Natural killer cell treated with Interleukin-12 subunit alpha and Interleukin-12 subunit beta and Interleukin-15 and Interleukin-18, amount 100 ng/mL, for 72 hours (primary cell): ENCODE results near the gene KIRREL3. TPM values are rescaled to one million over a fixed set of nuclear protein-coding genes. Genes with fewer than 3 reads are reported as not detected.

Source experiments
- ATAC-seq, 2 donors: fragments of 150-1000 bp; cut with Tn5 transposase in 1 of 2; sonication (Bioruptor Pico), chemical (Tn5 transposase) in 1 of 2; 2 replicates each; pipeline ENCODE4 v1.10.0; 2021
- DNase-seq: peaks from one replicate; pipeline ENCODE4 v3.0.0; 2022; ENCODE audit warnings: low spot score
- H3K27ac Mint-ChIP-seq, 2 donors: 1 replicate in 1 of 2; 2 replicates in 1 of 2; pipeline ENCODE4 v1.8.0; 2022; ENCODE audit warnings: mixed read lengths in 2 of 2, mild to moderate bottlenecking in 1 of 2, moderate library complexity in 1 of 2
- H3K27me3 Mint-ChIP-seq, 2 donors: 1 replicate in 1 of 2; 2 replicates in 1 of 2; pipeline ENCODE4 v1.8.0; 2022; ENCODE audit warnings: mixed read lengths in 2 of 2
- H3K36me3 Mint-ChIP-seq: one replicate; pipeline ENCODE4 v1.8.0; 2022; ENCODE audit warnings: mixed read lengths
- H3K4me1 Mint-ChIP-seq, 2 donors: 1 replicate in 1 of 2; 2 replicates in 1 of 2; pipeline ENCODE4 v1.8.0; 2022; ENCODE audit warnings: low read depth in 2 of 2, mixed read lengths in 2 of 2, mild to moderate bottlenecking in 1 of 2
- H3K4me3 Mint-ChIP-seq: one replicate; pipeline ENCODE4 v1.8.0; 2022; ENCODE audit warnings: mixed read lengths
- H3K9me3 Mint-ChIP-seq: 2 replicates; pipeline ENCODE4 v1.8.0; 2022; ENCODE audit warnings: mixed read lengths
- total RNA-seq, 2 donors: library from RNA; stranded (reverse); gene quantifications; one replicate each; pipeline ENCODE4 v1.2.3, GENCODE V29; 2022

Gene KIRREL3
- total RNA-seq, 2 donors from 2014 or later = not detected

DNA sequence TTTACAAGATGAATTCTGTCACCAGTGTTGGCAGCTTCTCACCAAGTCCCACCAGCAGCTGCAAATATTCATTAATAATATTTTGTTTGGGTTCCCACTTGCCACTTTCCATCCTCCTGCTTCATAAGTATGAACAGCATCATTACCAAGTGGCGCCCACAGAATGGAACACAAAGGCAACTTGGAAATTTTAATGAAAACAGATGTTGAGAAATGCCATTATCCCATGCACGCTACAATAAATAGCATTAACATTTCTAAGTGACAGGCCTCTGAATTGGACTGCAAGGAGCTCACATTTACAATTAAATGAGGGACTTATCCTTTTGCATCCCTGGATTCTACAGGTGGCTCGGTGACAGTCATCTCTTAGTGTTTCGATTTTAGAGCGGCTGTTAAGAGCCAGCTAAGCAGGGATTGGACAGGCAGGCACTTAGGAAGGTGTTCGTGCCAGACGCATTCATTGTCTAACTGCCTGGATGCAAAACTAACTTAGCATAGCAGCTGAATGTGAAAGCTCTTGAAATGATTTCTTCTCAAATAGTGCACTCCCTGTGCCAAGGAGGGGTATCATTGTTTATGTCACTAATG lies 170.3 kb downstream of the KIRREL3 start:
- H3K36me3 Mint-ChIP-seq = no peaks in the 10 kb centered on the region

DNA sequence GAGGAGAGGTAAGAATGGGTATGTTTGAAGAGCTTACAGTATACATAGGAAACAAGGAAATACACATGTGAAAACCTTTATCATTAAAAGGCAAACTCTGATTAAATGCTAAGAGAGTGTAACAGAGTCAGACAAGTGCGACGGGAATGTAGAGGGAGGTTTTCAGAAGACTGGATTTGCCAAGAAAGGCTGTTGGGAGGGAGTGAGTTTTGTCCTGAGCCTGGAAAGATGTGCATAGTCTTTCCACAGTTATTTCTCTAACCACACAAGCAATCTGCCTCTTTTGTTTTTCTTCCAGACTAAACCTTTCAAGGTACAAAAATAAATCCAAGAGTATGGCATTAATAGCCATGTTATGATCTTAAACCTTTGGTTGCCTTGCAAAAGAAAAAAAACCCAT lies 170.9 kb downstream of the KIRREL3 start:
- no peak for DNase-seq
- H3K27me3 Mint-ChIP-seq = peaks cover 21 to 29% of the 10 kb centered on the region in 2 donors
- no peak overlapping the region for H3K27ac Mint-ChIP-seq
- H3K4me3 Mint-ChIP-seq = no peak overlapping the region
- no peak for ATAC-seq
- no peaks in the 10 kb centered on the region for H3K9me3 Mint-ChIP-seq
- H3K36me3 Mint-ChIP-seq = no peaks in the 10 kb centered on the region
- no peaks in the 10 kb centered on the region for H3K4me1 Mint-ChIP-seq

More for the DNA sequence above, 170.3 kb downstream of the KIRREL3 start:
- no peak for DNase-seq
- Mint-ChIP-seq H3K9me3 (no peaks in the 10 kb centered on the region), H3K27me3 (peaks cover 21 to 32% of the 10 kb centered on the region in 2 donors), H3K4me1 (no peaks in the 10 kb centered on the region), H3K4me3 (no peak overlapping the region), H3K27ac (no peak overlapping the region)
- ATAC-seq = no peak

DNA sequence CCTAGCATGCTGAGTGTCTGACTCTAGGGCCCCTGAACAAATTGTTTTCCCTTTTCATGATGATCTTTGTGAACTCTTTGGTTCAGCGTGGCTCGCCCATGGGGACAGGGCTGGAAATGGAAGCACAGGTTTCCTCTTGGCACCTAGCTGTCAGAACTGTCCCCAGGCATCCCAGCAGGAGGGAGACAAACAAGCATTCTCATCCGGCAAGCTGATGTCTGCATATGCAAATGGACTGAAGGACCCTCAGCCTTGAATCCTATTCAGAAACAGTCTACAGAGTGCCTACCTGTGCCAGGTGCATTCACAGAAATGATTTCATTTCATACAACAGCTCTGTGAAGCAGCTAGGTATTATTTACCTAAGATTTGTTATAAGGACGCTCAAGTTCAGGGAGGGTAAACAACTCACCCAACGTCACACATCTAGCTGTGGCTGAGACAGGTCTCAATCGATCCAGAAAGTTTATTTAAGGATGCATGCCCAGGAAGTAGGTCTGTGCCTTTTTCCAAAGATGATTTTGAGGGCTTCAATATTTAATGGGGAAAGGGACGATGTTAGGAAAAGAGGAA lies 176.4 kb downstream of the KIRREL3 start:
- Mint-ChIP-seq H3K9me3 (no peaks in the 10 kb centered on the region), H3K4me3 (no peak overlapping the region), H3K27me3 (peaks cover 23 to 34% of the 10 kb centered on the region in 2 donors), H3K36me3 (no peaks in the 10 kb centered on the region), H3K27ac (no peak overlapping the region), H3K4me1 (no peaks in the 10 kb centered on the region)
- ATAC-seq (no peak), DNase-seq (no peak)

DNA sequence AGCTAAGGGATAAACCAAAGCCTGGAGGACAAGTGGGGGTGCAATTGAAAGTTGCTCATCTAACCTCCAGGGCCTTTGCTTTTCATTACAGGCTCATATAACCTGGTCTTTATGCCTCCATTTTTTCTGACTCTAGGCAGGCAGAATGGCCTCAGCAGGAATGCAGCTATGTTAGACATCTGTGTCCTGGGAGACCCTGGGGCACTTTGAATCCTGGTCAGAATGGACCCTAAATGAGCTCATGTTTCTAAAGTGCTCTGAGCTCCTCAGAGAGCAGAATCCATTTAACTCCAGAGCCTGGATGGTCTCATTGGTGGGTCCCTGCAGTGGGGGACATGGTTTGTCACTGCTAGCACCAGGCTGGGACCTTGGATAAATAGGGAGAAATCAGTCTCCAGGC lies 177.3 kb downstream of the KIRREL3 start:
- Mint-ChIP-seq H3K27ac (no peak overlapping the region), H3K4me3 (no peak overlapping the region), H3K9me3 (no peaks in the 10 kb centered on the region), H3K4me1 (no peaks in the 10 kb centered on the region), H3K36me3 (no peaks in the 10 kb centered on the region), H3K27me3 (peaks cover 18 to 43% of the 10 kb centered on the region in 2 donors)
- no peak for ATAC-seq
- no peak for DNase-seq

DNA sequence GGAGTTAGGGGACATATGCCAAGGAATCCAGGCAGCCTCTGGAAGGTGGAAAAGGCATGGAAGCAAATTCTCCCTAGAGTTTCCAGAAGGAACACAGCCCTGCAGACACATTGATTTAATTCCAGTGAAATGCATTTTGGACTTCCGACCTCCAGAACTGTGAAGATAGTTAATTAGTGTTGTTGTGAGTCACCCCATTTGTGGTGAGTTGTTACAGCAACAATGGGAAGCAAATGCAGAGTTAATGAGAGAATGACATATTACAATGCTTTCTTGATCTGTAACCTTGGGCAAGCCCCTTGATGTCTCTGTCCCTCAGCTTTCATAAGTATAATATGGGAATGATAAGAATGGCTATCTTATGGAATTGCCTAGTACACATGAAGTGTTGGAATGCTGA lies 178.7 kb downstream of the KIRREL3 start:
- no peak for DNase-seq
- no peak overlapping the region for H3K4me3 Mint-ChIP-seq
- peaks cover 0 to 3% of the 10 kb centered on the region in 2 donors for H3K4me1 Mint-ChIP-seq
- H3K9me3 Mint-ChIP-seq = no peaks in the 10 kb centered on the region
- H3K27me3 Mint-ChIP-seq = peaks cover 23 to 54% of the 10 kb centered on the region in 2 donors
- no peak overlapping the region for H3K27ac Mint-ChIP-seq
- ATAC-seq = no peak
- H3K36me3 Mint-ChIP-seq = no peaks in the 10 kb centered on the region

GRCh38 chr11:126819194-126819593 lies 181.4 kb downstream of the KIRREL3 start:
- no peaks in the 10 kb centered on the region for H3K36me3 Mint-ChIP-seq
- ATAC-seq = peak in 1 of 2 donors; percentile 33
- H3K4me1 Mint-ChIP-seq = peaks cover 0 to 6% of the 10 kb centered on the region in 2 donors
- no peak overlapping the region for H3K27ac Mint-ChIP-seq
- no peak for DNase-seq
- H3K4me3 Mint-ChIP-seq = no peak overlapping the region
- no peaks in the 10 kb centered on the region for H3K9me3 Mint-ChIP-seq
- peaks cover 16 to 42% of the 10 kb centered on the region in 2 donors for H3K27me3 Mint-ChIP-seq

DNA sequence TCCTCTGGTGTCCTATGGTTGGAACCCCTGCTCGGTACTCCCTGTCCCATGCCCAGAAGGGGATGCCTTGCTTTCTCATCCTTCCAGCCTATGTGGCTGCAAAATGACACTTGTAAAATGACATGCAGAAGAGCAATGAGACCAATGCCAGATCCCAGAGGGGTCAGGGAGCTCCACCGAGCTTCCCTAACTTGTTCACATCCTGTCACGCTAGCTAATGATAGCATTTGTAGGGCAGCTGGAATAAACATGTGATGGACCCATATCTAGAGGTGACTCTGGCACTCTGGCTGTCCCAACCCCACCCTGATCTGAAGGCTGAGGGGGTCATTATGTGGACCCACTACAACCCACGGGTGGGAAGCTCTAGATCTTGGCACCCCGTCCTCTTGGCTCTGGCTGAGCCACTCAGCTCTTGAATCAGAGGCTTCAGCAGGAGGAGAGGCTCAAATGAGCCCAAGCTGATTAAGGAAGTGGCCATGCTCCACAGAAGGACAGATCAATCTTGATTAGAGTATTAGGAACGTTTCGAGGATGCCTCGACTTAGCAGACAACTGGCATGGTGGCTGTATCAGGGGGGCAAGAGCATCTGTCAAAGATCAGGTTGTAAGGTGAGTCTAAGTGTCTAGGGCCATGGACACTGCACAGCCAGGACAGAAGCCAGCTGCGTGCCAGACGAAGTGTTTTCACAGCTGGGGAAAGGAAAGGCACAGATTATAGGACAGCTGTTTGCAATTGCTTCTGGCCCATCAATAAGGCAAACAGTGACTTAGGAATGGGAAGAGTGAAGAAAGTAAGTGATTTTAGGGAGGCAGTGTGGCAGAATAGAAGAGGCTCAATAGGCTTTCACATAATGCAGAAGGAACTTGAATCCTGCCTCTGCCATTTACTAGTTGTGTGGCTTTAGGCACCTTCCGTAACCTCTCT lies 182.8 kb downstream of the KIRREL3 start:
- Mint-ChIP-seq H3K4me3 (no peak overlapping the region), H3K27ac (no peak overlapping the region), H3K9me3 (no peaks in the 10 kb centered on the region), H3K27me3 (peaks cover 20 to 47% of the 10 kb centered on the region in 2 donors), H3K4me1 (peaks cover 0 to 6% of the 10 kb centered on the region in 2 donors), H3K36me3 (no peaks in the 10 kb centered on the region)
- DNase-seq (no peak), ATAC-seq (no peak)

GRCh38 chr11:126817096-126817495 lies 183.5 kb downstream of the KIRREL3 start:
- Mint-ChIP-seq H3K36me3 (no peaks in the 10 kb centered on the region), H3K4me1 (peaks cover 0 to 6% of the 10 kb centered on the region in 2 donors), H3K9me3 (no peaks in the 10 kb centered on the region), H3K27ac (no peak overlapping the region), H3K27me3 (peaks cover 20 to 47% of the 10 kb centered on the region in 2 donors), H3K4me3 (no peak overlapping the region)
- DNase-seq (no peak), ATAC-seq (no peak)

GRCh38 chr11:126816645-126817044 lies 183.9 kb downstream of the KIRREL3 start:
- H3K4me1 Mint-ChIP-seq = peaks cover 0 to 6% of the 10 kb centered on the region in 2 donors
- H3K4me3 Mint-ChIP-seq = no peak overlapping the region
- DNase-seq = no peak
- no peak overlapping the region for H3K27ac Mint-ChIP-seq
- peaks cover 20 to 45% of the 10 kb centered on the region in 2 donors for H3K27me3 Mint-ChIP-seq
- H3K36me3 Mint-ChIP-seq = no peaks in the 10 kb centered on the region
- no peak for ATAC-seq
- H3K9me3 Mint-ChIP-seq = no peaks in the 10 kb centered on the region

DNA sequence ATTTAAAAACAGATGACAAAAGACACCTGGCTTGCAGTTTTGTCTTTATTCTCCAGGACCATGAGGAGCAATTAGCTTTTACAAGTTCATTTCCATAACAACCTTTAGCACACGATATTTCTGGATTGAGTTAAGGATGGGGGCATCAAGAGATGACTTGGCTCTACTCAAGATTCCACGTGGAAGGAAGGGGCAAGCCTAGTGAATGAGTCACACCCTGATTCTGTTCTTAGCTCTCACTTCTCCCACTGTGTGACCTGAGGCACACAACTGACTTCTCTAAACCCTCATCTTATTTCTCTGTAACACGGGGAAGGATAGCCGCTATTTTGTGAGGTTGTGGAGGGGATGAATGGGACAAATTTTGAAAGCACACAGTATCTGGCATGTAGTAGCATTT lies 185.5 kb downstream of the KIRREL3 start:
- no peak for ATAC-seq
- no peaks in the 10 kb centered on the region for H3K9me3 Mint-ChIP-seq

DNA sequence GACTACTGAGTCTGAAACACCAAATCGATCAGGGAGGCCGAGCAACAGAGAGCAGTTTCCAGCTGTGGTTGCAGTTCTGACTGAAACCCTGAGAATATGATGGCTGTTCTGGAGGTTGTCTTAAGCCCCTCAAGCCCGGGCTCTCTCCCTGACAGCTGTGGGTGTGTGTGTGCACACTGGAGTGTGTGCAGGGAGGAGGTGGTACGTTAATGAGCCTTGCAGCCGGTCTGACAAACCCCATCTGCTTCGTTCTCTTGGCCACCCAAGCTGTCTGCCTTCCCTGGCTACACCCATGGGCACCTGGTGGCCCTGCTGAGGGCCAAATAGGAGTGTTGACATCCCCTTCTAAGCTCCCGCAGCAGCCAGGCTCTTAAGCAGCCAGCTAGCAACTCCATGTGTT lies 189.8 kb downstream of the KIRREL3 start:
- H3K27me3 Mint-ChIP-seq = peaks cover 7 to 12% of the 10 kb centered on the region in 2 donors
- H3K36me3 Mint-ChIP-seq = no peaks in the 10 kb centered on the region
- DNase-seq (no peak), ATAC-seq (peak in 1 of 2 donors; percentile 36)
- H3K27ac Mint-ChIP-seq = no peak overlapping the region
- H3K4me1 Mint-ChIP-seq = no peaks in the 10 kb centered on the region
- no peak overlapping the region for H3K4me3 Mint-ChIP-seq
- H3K9me3 Mint-ChIP-seq = no peaks in the 10 kb centered on the region

More for the DNA sequence above, 185.5 kb downstream of the KIRREL3 start:
- Mint-ChIP-seq H3K27ac (no peak overlapping the region), H3K27me3 (peaks cover 16 to 37% of the 10 kb centered on the region in 2 donors), H3K4me3 (no peak overlapping the region), H3K4me1 (peaks cover 0 to 6% of the 10 kb centered on the region in 2 donors), H3K36me3 (no peaks in the 10 kb centered on the region)
- DNase-seq = no peak

DNA sequence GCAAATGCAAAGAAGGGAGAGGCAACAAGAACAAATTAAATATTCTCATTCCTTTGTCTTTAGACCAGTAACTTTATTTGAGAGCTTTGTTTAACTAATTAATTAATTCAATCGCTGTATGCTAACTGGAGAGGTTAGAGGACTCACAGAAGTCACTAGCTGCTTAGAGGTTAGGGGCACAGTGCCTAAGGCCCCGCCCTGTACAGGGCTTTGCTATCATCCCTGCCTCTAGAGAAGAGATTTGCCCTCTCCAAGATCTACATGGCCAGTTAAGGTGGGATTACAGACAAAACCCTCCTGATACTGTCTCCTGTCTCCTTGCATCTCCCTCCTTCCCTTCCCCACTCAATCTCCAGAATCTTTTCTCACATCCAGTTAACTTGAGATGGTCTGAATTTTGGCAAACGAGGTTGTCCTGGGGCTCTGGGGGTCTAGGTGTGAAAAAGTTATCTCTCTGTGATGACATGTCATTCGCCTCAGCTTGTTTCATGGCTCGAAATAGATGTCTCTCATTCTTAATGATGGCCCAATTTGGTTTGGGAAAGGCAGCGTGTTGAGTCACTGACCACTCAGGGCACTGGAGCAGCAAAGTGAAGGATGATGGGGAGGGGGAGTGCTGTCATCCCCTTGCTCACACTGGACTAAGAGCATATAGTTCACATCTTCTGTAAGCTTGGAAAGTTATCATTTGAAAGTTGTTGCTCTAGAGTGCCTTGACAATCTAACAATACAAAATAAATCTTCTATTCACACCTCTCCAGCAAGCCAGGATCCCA lies 190.9 kb downstream of the KIRREL3 start:
- ATAC-seq (no peak), DNase-seq (no peak)
- Mint-ChIP-seq H3K4me1 (no peaks in the 10 kb centered on the region), H3K27me3 (peaks cover 9 to 12% of the 10 kb centered on the region in 2 donors), H3K27ac (no peak overlapping the region), H3K36me3 (no peaks in the 10 kb centered on the region), H3K4me3 (no peak overlapping the region), H3K9me3 (no peaks in the 10 kb centered on the region)

GRCh38 chr11:126808836-126809235 lies 191.7 kb downstream of the KIRREL3 start:
- Mint-ChIP-seq H3K27me3 (peaks cover 10 to 15% of the 10 kb centered on the region in 2 donors), H3K9me3 (no peaks in the 10 kb centered on the region), H3K4me3 (no peak overlapping the region), H3K27ac (no peak overlapping the region), H3K4me1 (no peaks in the 10 kb centered on the region), H3K36me3 (no peaks in the 10 kb centered on the region)
- ATAC-seq = no peak
- DNase-seq = no peak
